Peyer's patch (tissue), 4 donors: ENCODE measurements around the gene HTR6.

Experiments used
- CTCF ChIP-seq, 6 experiments: fragments of 450-650 bp in 4 of 6; fragments of 200-600 bp in 2 of 6; sonication (generic) in 1 of 6; IDR thresholded peaks; one replicate each; pipeline ENCODE4 v1.5.1; 2017 to 2019; ENCODE audit warnings: antibody characterized with exemption in 6 of 6, mild to moderate bottlenecking in 3 of 6, moderate library complexity in 1 of 6
- POLR2A ChIP-seq, 2 donors: fragments of 450-650 bp; IDR thresholded peaks; one replicate each; pipeline ENCODE4 v1.5.1; 2017; ENCODE audit warnings: antibody characterized with exemption in 2 of 2, mild to moderate bottlenecking in 2 of 2, moderate library complexity in 2 of 2

GRCh38 chr1:19645411-19646251, 19.0 kb upstream of the HTR6 start:
- TF ChIP-seq CTCF (IDR thresholded peaks at IDR 0.05) (no peak), POLR2A (IDR thresholded peaks at IDR 0.05) (no peak)
